HG02973 (cell line): ENCODE data around the gene ZFP36L1.

Experiments
- ATAC-seq: cut with Tn5 transposase; IDR thresholded peaks from one replicate; pipeline ENCODE4 v1.9.1; 2021; ENCODE audit warnings: moderate library complexity; ENCODE audit not compliant: unreplicated experiment

The ZFP36L1 gene

DNA sequence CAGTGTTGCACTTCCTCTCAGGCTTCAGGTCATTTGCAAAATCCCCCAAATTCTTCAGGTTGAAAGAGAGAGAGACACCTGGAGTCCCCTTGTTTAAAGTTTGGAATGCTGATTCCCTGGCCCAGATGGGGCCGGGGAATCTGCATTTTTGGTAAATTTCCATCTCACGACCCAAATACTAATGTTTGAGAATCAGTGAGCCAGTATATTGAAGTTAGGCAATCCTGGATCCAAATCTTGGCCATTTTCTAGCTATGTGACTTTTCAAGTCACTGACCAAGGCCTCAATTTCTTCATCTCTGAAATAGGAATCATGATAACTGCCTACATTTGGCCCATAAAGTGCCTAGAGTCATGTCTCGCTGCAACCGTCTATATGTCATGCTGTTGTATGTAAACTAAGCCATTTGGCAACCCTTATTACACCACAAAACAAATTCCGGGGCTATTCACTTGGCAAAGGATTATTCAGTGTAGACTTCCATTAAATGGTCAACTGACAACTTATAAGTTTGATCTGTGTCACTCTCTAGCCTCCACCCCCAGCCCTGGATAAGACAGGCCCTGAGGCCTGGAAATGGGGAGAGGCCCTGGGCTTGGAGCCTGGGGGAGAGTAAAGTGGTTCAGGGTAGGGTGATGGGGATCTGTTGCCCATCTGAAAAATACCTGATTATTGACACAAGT, 3.7 kb upstream of the ZFP36L1 start:
- ATAC-seq, result no peak

DNA sequence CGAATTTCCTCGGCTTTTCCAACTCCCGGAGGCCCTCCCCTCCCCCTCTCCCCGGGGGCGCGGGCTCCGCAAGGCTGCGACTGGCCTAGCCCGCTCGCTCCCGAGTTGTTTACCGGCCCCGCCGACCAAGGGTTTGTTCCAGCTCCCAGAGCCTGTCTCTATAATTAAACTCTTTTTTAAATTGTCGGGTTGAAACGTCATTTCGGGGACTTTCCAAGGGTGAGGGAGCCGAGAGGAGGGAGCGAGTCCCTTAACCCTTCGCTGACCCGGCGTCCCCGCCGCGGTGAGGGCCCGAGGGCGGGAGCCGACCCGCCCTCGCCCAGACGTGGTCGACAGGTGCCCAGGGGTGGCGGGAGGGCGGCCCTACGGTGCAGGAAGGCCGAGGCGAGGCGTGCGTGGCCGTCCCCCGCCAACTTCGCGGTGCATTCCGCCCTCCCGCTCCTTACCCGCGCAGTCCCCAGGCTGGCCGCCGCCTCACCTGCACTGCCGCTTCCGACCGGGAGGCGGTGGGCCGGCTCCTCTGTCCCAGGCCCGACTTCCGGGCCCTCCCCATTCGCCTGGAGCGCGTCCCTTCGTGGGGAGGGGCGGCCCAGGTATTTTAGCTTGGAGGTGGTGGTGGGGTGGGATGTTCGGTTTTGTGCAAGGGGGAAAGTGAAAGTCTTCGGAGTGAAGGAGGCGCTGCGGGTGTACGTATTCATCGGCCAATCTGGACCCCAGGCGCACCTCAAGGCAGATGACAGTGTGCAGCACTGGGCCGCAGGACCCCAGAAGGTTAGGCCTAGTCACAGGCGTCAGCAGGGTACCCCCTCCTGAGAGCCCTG, 2.9 kb upstream of the ZFP36L1 start:
- ATAC-seq, result peak; percentile 33

DNA sequence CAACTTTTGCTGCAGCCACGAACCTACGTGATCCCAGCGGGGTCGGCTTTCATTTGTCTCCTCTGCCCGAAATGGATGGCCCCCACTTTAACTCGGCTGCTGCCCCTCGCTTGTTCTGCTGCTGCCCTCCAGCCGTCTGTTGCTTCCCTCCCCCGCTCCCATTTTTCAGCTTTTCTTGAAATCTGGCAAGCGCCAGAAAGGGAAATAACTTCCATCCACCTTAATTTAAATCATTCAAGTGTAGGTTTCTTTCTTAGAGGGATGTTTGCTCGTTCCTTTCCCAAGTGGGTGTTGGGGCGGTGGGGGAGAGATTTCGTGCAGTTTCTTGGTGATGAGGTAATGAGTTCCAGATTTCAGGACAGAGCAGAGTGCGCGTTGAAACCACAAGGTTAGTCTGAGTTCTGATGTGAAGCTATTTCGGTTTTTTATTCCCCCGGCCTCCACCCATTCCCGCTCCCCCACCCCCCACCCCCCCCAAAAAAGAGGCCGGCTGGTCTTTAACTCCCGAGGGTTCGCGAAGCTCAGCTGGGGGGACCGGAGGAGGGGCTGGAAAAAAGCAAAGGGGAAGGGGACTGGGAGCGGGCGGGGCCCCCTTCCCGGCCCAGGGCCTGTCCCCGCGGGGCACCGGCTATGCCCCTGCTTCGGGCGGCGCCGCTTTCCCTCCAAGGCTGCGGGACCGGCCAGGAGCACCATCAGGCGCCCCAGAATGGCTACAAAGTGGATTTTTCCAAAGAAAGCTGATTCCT, 2.2 kb upstream of the ZFP36L1 start:
- ATAC-seq, result no peak

DNA sequence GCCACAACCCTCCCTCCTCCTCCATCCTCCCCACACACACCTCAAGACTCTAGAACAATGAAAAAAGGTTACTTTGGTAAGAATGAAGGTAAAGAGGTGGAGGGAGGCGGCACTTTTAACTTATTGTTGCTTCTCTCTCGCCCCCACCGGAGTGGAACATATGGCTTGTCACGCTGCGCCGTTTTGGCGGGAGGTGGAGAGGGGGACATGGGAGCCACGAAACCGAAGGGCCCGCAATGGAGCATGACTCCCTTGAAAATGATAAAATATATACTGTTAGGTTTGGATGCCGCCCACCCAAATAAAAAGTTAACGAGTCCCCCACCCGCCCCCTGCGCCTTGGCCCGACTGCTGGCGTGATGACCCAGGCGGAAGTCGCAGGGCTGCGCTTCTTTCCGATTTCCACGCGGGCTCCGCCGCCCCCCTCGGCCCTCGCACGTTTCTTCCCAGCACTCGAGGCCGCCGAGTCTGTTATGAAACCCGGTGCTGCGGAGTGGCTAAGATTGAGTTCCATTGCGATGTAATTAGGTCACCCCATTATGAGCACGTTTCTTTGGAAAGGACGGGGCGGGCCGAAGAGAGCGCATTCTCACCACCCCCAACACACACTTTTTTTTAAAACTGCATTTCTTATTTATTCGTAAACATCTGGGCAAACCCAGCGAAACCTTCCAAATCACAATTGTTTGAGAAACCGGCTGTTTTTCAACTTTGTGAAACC, 1.4 kb upstream of the ZFP36L1 start:
- no peak for ATAC-seq

DNA sequence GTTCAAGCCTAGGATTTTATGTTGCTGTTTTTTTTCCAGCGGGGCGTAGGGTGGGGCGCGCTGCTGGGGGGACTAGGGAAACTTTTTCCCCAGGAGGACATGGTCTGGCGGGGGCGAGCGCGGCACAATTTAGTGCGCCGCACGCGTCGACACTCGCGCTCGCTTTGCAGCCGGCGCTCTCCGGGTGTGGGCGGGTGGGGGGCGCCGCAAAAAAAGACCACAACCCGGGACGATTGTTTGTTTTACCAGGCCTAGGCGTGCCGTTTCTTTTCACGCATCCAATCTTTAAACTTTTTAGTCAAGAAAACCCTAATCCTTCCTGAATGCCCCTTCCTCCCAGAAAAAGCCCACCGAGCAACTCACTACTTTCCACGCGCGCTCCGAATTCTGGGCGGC, 865 bp upstream of the ZFP36L1 start:
- no peak for ATAC-seq

DNA sequence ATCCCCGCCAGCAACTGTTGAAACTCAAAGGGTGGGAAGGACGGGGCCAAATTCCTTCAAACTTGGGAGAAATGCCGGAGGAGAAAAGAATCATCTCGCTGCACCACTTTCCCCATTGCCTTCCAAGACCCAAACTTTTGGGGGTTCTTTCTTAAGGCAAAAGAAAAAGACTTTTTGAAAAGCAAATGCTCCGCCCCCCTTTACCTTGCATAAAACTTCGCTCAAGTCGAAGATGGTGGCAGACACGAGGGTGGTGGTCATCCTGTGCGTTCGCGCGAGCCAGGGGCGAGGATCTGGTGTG, 239 bp downstream of the ZFP36L1 start:
- ATAC-seq, result no peak

DNA sequence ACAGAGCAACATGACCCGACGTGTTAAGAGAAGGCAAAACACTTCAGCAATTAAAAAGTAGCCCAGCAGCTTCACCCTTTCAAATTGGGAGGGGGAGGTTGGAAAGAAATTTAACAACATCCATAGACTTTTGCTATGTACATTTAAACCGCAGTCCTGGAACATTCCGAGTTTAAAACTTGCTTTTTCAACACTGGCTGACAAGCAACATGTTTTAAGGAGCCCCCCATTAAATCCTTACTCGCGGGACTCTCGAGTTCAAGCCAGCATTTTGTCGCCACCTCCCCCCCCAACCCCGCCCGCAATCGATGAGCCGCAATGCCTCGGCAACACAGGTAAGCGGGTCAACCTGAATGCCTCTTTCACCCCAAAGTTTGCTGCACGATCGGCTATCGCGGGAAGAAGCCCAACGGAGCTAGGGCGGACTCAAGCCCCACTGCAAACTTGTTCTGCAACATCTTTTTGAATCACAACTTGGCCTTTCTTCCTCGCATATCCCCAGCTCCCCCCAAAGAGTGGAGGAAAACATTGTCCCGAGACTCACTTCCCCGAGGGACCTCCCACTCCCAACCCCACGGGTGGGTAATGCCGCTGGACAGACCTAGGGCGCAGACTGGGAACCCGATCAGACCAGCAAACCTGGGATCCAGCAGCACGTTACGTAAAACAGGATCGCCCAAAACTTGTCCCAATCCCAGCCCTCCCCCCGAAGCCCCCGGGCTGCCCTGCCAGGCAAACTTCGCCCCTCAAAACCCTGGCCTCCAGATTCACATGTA, 777 bp downstream of the ZFP36L1 start:
- ATAC-seq, result no peak

DNA sequence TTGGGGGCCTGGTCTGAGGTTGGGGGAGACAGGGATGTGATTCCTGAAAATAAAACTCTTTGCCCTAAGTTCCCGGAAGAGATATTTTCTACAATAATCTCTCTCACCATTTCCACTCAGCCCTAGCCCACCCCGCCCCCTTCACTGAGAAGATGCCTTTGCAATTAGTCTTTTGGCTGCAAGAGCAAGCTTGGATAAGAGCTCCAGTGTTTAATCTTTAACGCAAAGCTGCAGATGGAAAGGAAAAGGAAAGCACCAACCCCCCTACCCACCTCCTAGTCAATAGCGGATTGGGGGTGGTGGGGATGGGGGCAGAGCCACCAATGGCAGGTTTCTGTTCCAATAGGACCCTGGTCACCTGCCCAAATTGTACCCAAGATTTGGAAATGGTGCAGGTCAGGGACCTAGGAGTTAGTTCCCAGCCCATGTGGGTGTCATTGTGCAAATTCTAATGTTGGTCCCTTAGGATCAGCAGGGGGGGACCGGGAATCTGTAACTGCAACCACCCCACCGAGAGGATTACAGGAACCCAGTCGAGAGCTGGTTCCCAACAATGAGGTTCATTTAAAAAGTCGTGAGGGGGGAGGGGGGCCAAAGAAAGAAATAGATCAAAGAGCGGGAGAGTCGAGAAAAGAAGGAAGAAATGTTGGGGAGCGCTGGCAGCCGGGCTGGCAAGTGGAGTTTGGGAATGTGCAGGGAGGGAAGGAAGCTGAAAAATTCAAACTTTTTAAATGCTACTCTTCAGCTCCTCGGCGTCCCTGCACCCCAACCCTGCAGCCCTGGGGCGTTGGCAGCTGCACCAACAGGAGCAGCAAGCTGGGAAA, 1.6 kb downstream of the ZFP36L1 start:
- ATAC-seq, result no peak

DNA sequence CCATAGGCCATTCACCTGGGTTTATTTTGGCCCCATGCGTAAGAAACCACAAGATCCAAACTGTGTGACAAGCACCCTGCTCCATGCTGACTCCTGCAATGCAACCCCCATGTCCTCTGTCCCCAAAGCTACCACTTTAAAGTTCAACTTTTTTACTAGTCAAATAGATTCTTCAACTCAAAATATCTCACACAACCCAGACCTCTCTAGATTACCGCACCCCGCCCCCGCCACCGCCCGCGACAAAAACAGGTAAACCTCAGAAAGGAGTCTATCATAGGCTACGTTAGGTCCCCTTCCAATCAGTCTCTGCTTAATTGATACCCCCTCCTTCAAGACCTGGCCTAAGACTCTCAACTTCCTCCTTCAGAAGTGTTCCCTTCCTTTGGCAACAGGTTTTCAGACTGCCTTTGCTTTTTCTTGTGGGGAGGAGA, 2.2 kb downstream of the ZFP36L1 start:
- no peak for ATAC-seq

DNA sequence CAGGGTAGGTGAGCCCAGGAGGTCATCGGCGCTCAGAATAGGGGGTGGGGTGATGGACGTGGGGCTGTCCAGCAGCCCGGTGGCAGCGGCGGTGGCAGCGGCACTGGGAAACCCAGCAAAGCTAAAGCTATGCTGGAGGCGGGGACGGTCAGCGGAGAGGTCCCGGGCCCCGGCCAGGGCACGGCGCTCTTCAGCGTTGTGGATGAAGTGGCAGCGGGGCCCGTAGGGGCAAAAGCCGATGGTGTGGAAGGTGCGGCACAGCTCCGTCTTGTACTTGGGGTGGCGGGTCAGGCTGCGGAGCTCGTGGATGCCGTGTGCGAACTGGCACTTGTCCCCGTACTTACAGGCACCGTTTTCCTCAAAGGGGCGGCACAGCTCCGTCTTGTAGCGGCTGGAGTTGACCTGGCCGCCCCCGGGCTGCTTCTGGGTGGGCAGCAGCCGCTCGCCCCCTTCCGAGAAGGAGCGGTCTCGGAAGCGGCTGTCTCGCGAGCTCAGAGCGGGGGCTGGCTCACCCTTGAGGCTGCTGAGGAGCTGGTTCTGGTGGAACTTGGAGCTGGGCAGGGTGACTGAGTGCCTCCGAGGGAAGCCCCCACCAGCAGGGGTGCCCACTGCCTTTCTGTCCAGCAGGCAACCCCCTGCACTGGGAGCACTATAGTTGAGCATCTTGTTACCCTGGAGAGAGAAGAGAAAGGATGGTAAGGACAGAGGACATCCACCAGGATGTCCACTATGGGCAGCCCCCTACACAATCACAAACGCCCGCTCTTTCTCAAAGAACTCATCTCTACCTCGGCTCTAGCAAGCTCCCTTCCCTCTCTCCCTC, 2.8 kb downstream of the ZFP36L1 start:
- ATAC-seq, result no peak

DNA sequence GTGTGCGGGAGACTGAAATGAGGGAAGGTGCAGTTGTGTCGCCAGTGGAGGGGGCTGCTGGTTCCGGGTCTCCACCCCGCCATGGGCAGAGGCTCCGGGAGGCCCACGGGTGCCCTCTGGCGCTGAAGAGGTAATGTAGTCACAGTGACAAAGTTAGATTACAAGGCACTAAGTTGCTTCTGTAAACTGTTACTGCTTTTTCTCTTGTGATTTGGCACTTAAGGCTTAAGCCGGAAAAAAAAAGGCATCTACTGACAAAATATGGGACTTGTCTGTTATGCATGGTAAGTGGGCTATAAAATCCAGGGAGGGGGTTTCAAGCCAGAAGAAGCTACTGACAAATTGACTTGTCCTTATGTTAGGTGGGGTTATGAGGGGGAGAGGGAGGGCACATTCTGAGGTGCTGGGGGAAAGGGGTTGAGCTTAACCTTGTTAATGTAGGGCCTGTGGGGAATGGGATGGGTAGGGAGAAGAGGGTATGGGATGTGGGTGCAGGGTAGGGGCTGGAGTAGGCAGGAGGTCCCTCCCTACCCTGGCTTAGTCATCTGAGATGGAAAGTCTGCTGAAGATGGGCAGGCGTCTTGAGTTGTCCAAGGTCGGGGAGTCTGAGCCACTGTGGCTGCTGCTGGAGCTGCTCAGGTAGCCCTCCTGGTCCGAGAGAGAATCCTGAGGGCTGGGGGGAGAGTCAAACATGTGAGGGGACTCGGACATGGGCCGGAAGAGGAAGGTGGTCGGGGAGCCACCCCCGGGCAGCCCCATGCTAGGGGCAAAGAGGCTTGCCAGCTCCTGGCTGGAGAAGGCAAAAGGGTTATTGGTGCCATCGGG, 3.7 kb downstream of the ZFP36L1 start:
- ATAC-seq, result no peak

DNA sequence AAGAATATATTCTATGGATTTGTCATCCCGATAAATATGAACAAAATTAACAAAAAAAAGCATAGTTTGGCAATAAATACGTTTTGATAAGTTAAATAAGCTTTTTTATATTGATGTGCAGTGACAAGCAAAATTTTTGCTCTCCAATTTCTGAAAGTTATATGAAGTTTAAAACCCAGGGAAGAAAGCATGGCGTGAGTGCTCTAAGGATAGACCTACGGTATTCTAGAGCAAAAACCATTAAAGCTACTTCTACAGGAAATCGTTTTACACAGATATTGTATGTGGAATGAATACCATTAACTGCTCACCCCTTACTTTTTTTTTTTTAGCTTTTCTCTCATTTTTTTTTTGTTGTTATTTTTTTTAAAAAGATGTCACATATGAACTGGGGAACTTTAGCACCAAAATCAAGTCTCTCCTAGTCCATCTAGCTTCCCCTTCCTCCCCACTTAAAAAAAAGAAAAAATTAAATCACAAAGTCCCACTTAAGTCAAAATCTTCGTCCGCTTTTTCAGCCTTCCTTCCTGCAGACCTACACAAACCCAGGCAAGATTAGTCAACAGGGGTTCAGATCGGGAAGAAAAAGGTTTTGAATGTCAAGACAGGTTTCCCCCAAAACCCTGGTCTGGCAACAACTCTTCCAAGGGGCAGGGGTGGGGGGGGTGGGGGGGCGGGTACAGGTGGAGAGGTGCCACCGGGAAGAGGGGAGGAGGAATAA, 4.4 kb downstream of the ZFP36L1 start:
- no peak for ATAC-seq

DNA sequence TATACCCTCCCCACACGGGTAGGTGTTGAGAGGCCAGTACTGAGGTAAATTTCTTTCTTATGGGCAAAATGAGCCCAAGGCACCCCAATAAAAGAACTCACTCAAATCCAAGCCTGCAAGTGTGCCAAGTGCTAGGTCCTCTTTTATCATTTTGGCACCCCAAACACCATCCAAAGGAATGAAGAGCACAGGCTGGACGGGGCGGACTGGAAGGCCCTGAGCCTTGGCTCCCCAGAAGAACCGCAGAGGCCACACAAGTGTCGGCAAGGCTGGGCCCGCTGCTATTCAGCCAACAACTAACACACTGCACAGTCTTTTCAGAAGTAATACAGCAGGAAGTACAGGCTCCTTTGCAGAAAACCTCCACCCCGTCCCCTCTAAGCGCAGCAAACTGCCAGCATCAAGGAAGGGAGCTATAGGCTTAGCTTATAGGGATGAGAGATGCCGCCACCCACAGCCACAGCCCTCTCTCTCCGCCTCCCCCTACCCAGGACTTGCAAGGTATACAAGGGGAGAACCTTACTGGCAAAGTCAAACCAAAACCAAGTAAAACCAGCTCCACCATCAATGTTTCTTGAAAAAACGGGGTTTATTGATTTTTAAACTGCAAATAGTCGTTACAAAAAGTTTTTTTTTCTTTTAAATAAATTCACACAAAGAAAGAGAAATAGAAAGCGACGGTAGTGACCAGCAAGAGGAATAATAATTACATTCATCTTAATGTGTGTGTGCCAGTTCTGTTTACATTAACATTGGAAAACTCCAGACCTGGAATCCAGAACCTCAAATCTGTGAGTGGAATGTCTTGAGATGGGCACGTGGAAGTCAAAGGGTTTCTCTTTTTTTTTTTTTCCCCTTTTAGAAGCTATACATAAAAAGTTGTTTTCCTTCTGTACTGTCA, 5.5 kb downstream of the ZFP36L1 start:
- no peak for ATAC-seq

DNA sequence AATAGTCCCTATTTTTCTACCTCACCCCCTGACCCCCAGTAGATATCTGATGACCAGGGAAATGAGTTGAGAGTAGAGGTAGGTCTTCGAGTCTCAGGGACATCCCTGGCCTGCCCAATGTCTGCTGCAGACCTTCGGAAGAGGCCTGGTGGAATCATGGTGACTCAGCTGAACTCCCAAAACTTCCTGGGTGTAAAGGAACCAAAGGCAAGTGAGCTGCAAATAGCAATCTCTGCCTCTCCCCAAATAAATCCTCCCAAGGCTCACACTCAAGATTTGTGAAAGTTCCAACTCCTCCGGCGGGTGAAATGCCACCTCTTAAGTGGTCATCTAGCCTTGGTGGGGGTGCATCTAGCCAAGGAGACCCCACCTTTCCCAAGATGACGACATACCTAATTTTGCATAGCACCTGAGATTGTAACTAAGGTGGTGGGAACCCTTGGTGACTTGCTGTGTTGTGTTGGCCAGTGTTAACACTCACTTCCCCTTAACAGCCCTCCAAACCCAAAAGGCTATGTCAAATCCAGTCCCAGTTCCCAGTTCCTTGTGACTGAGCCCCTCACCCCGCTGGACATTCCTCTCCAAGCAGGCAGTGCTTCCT, 6.3 kb downstream of the ZFP36L1 start:
- no peak for ATAC-seq

DNA sequence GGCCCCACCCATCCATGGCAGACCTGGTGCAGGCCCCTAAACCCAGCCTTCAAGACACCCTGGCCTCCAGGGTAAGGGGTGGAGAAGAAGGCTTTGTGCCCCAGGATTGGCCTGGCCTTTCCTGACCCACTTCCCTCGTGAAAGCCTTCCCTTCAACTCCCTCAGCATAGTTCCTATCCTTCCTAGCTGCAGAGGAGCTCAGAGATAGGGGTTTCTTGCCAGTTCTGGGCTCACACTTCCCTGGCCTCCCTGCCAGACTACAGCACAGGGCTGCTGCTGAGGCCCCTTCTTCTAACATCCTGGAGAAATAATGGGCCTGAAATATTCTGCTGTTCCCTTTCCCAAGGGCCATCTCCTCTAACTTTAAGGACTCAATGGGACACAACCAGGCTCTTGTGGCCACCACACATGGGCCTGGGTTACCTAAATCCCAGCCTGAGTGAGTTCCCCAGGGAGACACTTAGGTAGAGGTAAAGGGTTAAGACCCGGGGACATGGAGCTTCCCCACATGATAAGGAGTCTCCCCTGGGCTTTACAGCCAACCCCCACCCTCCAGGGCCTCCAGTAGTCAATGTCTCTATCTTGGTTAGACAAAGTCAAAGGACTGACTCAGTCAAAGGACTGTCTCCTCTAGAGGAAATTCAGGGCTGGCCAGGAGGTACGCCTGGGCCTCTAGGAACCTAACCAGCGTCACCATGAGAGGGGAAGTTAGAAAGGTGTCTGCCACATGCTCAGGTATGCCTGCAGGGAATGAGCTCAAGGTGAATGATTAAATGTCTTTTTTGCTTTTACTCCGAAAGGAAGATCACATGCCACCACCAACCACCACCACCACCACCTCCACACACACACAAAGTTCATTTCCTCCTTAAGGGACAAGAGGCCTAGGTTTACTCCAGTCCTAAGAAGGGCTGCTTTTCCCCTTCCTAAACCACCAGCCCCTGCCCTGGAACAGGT, 7.1 kb downstream of the ZFP36L1 start:
- ATAC-seq, result no peak
